HG03354 (cell line): ENCODE results near the gene FXYD4.

Source experiments
- ATAC-seq: cut with Tn5 transposase; IDR thresholded peaks from one replicate; pipeline ENCODE4 v1.9.1; 2021; ENCODE audit warnings: mild to moderate bottlenecking; ENCODE audit not compliant: unreplicated experiment, poor library complexity, severe bottlenecking

FXYD4 gene

GRCh38 chr10:43372765-43373361 is 1.4 kb downstream of the FXYD4 start:
- ATAC-seq: no peak

GRCh38 chr10:43373461-43373860 is 2.0 kb downstream of the FXYD4 start:
- no peak for ATAC-seq

- no peak for ATAC-seq
These were observed 2.8 kb downstream of the FXYD4 start for GRCh38 chr10:43374194-43374593.

GRCh38 chr10:43375401-43376020 is 4.1 kb downstream of the FXYD4 start:
- no peak for ATAC-seq

GRCh38 chr10:43376046-43376635 is 4.7 kb downstream of the FXYD4 start:
- ATAC-seq: no peak

GRCh38 chr10:43376828-43377423 is 5.5 kb downstream of the FXYD4 start:
- no peak for ATAC-seq

GRCh38 chr10:43377424-43377883 is 6.0 kb downstream of the FXYD4 start:
- no peak for ATAC-seq

- ATAC-seq: no peak
These were observed 9.3 kb downstream of the FXYD4 start for GRCh38 chr10:43380610-43381222.

- ATAC-seq: no peak
These were observed 12.0 kb downstream of the FXYD4 start for GRCh38 chr10:43383204-43383971.

GRCh38 chr10:43384252-43385221 is 13.1 kb downstream of the FXYD4 start:
- no peak for ATAC-seq

- no peak for ATAC-seq
These were observed 14.1 kb downstream of the FXYD4 start for GRCh38 chr10:43385412-43386004.

GRCh38 chr10:43386549-43386948 is 15.1 kb downstream of the FXYD4 start:
- ATAC-seq: no peak

- no peak for ATAC-seq
These were observed 15.7 kb downstream of the FXYD4 start for GRCh38 chr10:43386981-43387677.

- no peak for ATAC-seq
These were observed 16.2 kb downstream of the FXYD4 start for GRCh38 chr10:43387678-43388032.

GRCh38 chr10:43389867-43390266 is 18.4 kb downstream of the FXYD4 start:
- ATAC-seq: no peak

GRCh38 chr10:43390333-43390732 is 18.9 kb downstream of the FXYD4 start:
- ATAC-seq: no peak

GRCh38 chr10:43390759-43391158 is 19.3 kb downstream of the FXYD4 start:
- ATAC-seq: no peak

- no peak for ATAC-seq
These were observed 20.1 kb downstream of the FXYD4 start for GRCh38 chr10:43391496-43391895.
